Femur (tissue), 1 donor: ENCODE data around the gene SLIT3.

Experiments used
- DNase-seq: peaks from one replicate; pipeline ENCODE4 v3.0.0-alpha.2; 2017

SLIT3 gene

DNA sequence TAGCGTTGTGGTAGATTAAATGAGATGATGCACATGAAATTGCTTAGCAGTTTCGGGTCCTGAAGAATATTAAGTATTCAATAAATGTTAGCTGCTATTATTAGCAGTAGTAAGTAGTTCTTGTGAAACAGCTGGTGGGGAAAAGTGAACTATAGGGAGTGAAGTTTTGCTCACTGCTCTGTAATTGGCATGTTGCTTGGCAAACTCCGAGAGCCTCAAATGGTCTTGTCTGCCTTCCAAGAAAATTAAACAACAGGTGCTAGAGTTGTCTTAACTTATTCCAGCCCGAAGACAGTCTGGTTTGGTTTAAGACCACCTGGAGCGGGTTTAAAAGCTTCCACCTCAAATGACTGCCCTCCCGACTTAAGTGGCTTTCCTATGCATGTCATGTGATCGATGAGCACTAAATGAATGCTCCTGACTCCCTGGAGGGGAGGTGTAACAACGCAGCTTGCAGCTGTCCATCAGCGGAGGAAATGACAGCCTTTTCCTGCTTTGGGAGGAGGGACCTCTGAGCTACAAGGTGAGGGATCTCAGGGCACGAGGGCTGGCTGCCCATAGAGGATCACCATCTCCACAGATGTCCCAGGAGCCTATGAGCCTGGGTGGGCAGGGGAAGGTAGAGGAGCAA, 518.9 kb downstream of the SLIT3 start:
- no peak for DNase-seq

DNA sequence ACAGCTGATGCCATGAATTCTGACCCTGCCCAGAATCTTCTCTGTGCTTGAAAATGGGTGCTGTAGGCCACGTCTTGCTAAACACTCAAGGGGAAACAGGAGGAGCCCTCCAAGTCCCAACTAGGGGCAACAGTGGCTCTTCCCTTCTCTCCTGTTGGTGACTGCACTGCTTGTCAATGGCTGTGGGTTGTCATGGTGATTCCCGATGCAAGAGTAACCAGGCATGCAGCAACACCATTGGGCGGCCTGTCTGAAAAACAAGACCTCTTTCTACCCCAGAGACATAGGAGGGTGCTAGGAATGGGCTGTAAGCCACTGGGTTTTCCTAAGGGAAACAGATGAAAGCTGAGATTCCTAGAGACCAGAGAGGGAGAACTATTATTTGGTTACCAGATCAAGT, 520.1 kb downstream of the SLIT3 start:
- DNase-seq = no peak

DNA sequence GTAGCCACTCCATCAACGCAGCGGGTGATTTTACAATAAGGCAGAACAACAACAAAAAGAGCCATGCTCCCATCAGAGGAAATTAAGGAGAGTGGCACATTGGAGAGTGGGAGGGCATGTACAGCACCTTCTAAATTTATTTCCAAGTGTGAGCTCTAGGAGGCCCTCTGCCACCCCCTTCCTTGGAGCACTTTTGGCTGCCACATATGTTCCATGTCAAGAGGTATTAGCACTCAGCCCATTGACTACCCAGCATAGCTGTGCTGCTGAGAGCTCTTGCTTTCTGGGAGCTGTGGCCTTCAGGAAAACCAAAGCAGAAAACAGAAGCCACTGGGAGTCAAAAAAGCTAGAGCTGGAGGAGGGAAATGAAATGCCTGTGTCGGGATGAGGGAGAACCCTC, 521.6 kb downstream of the SLIT3 start:
- no peak for DNase-seq

DNA sequence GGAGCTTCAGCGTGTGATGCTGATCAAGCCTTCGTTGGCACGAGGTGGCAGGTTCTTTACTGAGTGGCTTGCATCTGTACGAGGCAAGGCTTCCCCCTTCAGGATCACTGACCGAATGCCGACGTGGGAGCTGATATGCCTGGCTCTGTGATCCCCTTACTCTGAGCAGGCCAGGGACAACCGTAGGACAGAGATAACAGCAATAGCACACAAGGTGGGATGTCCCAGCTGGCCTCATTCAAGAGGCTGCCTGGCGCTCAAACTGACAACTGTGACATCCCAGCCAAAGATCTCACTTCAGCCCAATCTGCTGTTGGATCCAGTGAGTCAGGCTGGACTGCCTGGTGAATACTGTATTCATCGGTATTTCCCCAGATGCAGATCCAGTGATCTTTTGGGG, 522.4 kb downstream of the SLIT3 start:
- no peak for DNase-seq

DNA sequence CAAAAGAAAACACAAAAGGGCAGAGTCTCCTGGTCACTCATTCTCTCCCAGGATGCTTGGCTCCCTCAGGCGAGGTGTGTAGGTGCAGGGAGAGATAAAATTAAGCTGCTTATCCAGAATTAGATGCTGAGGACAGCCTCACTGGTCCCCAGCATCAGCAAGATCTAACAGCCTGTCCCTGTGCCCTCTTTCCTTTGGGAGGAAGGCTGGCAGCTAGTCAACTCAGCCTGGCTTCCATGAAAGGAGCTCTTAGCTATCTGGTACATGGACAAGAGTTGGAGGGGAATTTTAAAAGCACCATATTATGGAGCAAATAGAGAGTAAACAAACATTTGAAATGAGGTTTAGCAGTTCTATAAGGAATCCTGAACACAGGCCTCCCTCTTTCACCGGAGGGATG, 523.3 kb downstream of the SLIT3 start:
- DNase-seq = no peak

DNA sequence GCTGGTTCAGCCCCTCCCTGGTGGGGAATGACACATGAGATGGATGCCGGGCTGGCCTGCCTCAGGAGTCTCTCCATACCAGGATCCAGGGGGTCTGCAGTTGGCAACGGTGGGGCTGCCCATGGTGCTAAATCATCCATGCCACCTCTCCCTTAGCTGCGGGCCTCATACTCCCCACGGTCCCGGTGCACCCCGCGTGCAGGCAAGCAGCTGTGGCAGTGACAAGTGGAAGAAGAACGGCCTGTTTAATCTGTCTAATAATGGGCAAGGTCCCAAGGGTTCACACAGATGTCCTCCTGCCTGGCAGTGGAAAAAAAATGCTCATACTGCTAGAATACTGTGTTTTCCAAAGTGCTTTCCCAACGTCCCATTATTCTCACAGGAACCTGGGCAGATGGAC, 524.9 kb downstream of the SLIT3 start:
- no peak for DNase-seq

DNA sequence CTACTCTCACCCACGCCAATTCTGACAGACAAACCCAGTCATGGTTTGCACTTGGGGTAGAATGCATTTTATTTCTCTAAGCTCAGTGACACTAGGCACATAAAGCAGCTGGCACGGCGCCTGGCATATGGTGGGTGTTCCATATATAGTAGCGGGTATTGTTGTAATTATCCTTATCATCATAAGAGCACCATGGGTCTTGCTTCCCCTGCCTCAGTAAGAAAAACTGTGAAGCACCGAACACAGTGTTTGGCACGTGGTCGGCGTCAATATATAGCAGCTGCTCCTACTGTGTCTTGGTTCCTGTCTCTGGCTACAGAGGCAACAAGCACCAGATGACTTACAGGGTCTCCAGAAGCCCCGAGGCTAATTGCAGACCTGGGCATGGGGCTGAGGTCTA, 527.7 kb downstream of the SLIT3 start:
- DNase-seq = no peak

DNA sequence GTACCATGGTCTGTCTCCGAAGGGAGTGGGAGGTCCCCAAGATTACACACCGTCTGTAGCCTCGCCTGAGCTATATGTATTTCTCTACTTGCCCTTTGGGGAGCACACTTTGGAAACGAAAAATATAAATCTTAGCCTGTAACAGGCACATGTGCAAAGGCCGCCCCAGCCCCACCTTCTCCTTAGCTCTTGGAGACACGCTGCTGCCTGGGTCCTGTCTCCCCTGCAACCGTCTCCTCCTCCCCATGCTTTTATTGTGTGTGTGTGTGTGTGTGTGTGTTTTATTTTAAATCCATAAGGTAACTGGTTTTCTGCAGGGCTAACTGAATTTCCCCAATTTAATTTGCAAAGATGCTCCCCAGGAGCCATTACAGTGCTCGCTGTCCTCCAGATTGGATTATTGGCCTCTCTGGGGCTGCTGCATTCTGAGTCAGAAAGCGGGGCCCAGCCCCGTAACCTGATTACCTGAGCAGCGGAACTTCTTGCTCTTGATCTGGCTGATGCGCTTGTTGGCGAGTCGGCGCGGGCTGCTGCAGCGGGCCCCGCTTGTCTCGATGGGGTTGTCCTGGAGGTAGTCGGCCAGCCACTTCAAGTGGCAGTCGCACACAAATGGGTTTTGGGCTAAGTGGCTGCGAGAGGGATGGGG, 528.5 kb downstream of the SLIT3 start:
- no peak for DNase-seq

DNA sequence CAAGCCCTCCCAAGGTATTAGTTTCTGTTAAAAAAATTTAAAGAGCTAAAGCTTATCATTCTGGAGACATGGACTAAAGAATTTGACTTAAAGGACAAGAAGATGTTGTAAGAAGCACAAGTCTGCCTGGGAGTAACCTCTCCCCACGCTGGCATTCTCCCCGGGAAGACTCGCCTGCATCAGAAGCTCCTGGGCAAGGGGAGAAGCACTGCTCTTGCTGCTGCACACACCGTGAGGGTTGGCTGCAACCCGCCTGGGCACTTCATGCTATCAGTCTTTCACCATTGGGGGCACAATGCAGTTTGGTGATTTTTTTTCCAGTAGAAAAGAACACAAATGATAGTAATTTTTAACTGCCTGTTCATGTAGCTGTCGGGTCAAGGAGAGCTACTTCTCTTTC, 529.3 kb downstream of the SLIT3 start:
- no peak for DNase-seq

DNA sequence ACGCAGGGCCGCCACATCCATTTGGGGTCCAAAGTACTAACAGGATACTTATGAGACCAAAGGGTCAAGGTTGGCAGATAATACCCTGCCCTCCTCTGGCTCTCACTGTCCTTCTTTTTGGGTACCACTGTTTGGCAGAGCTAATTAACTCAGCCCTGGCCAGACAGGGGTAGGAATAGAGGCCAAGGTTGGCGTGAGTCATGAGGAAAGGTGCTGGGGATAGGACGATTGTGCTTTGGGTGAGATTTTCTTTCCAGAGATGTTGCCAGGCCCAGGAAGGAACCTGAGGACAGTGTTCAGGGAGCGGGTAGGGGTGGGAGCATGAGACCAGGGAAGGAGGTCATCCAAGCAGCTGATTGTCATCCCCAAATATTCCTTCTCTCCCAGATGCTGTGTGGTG, 529.9 kb downstream of the SLIT3 start:
- no peak for DNase-seq

DNA sequence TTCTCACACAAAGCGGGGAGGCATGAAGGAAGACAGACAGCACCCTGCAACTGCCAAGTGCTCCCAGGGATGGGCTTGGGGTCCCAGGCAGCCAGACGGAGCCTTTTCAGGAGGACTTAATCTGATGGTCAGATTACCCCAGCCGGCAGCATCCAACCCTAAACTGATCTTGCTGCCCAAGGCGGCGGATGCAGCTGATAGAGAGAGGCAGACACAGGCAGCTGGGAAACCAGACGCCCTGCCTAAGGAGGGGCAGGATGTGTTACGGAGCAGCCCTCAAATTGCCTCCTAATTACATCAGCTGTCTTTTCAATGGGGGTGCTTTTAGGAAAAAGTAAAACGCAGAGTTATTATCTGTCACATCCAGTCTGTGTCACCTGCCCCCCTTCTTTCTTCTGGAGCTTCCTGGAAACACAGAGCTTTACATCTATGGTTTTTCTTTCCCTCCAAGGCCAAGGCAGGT, 530.9 kb downstream of the SLIT3 start:
- no peak for DNase-seq

DNA sequence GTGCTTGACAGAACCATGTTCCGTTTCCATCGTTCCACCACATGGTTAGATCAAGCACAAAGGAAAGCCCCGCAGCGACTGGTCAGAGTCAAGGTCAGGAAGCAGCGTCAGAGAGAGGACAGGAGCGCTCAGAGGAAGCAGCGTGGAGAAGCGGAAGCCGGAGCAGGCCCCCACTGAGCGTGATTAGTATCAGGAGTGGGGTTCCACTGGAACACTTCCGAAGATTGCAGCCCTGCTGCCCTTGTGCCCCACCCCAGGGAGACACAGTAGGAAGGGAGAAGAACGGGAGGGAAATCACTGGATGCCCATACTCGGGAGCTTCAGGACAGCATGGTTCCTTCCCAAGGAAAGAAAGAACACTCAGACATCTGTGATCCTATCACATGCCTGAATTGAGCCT, 532.8 kb downstream of the SLIT3 start:
- DNase-seq = no peak

DNA sequence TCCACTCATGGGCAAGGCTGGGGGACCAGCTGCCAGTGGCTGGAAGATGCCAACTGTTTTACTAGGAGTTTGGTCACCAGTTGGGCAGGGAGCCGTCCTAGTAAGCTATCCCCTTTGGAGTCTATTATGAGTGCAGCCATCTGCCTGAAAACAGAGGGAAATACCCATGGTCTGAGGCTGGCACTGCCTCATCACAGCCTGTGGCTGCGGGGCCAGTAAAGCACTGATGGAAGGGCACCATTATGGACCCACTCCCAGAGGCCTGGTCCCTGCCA, 534.6 kb downstream of the SLIT3 start:
- DNase-seq = peak; percentile 48

DNA sequence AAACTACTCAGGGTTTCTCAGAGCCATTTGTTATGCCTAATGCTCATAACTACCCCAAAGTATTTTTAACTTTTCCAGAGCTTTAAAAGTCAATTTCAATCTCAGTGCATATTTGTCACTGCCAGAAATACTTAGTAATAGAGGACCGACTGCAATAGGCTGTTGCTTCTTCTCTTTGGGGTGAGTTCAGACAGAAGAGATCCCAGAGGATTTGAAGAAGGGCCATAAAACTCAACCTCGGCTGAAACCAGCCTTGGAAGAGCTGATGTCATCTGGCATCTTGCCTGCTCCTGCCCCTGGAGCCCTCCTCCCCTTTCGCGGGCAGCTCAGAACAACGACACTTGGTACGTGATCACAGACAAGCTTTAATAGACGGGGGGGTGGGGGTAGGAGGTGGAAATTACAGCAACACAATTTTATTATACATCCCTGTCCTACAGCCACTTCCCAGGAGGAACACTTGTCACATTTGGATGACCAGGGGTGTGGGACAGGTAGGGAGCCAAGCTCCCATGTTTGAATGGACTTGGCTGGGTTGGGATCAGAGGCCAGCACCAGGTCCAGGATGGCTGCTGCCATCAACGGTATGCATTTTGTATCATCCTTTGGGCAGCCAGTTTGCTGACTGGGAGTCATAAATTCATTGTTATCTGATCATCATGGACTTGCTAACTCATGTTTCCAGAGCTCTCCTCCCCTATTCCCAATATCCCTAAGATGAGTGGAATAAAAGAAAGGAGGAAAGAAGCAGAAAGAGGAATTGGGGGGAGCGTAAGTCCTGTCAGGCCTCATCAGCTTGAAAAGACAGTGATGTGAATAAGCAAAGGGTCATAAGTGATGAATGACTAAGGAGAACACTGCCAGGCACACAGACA, 535.2 kb downstream of the SLIT3 start:
- peak; percentile 69 for DNase-seq

DNA sequence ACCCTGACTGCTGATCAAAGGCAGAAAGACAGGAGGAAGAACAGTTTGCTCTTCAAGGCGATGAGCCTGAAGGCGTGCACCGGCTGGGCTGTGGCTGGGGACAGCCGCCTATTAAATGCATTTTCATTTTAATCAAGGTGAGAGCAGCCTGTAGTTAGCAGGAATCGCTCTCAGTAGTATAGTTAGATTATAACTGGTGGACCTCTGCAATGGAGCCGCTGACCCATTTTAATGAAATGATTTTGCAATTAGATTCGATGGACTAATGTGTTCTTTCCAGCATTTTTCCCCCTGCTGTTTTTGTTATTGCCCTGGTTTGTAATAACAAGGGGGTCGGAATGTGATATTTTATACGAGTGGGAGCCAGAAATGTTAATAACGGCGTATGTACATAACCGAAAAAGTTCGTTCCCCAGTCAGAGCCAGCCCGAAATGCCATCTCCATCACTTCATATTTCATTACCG, 535.8 kb downstream of the SLIT3 start:
- no peak for DNase-seq

DNA sequence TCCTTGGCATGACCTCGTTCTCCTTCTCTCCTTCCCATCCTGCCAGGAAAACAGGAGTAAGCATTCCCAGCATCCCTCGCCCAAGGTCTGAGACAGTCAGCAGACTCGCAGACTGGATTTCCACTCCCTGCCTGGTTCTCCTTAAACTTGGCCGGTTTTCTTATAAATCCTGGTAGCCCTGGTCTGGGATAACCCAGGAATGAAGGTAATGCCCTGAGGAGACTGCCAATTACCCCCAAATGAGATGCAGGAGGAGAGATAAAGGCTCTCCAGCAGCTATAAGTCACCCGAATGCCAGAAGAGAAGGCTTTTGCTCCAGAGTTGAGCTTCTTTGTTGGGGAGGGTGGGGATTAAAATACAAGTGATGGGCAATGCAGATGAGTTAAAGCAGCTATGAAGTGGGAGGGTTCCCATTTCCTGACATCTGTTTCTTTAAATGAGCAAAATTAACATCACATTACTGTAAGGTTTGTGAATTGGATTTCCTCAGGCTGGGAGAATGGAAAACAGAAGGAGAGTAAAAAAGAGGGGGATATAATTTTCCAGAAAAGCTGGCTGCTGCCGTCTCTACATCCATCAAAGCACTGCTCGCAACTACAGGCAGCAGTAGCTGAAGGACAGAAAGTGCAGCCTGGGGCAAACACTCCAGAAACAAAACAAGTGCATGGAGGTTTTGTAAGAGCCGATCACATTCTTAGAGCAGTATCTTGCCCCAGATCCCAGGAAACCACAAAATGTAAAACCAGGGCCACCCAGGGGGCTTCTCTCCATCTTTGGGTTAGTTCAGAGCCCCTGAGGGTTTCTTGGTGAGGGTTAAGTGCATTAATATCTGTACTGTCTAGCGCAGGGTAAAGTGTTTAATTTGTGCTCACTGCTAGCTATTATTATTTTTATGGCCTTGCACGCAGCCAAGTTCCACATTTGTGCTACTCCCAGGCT, 544.2 kb downstream of the SLIT3 start:
- DNase-seq = peak; percentile 64

DNA sequence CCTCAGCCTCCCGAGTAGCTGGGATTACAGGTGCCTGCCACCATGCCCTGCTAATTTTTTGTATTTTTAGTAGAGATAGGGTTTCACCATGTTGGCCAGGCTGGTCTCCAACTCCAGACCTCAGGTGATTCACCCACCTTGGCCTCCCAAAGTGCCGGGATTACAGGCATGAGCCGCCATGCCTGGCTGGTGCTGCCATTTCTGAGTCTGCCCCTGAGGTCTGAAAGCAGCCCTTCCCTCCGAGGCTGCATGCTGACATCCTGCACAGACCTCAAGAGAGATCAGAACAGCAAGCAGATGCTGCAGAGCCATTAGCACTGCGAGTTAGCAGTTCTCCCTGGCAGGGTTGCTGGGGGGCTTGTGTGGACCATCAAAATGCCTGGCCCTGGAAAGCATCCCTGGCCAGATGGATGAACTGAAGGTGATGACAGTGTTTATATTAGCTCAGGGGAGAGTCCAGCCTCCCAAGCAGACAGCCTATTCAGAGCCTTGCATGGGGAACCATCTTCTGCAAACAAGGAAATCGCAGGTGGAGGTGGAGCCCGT, 545.3 kb downstream of the SLIT3 start:
- no peak for DNase-seq

DNA sequence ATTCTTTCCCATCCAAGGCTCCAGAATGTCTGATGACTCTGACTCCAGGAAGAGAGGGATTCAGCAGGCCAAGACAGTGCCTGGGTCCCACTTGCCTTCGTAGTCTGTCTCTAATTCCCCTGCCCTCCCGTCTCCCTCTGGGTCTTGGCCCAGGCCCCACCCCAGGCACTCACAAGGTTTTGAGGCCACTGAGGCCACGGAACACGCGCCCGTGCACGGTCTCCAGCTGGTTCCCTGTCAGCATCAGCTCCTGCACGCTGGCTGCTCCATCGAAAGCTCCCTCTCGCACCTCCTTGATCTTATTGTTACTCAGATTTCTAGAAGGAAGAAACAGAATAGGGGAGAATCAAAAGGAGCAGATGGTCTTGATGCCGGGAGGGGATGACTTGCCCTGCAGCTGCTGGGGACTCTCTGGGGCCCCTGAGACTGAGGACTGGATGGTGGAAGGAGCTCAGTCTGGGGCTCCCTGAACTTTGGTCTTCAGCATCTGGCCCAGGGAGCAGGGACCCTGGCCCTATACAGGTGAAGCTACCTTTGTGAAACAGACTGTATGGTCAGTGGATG, 547.2 kb downstream of the SLIT3 start:
- no peak for DNase-seq

DNA sequence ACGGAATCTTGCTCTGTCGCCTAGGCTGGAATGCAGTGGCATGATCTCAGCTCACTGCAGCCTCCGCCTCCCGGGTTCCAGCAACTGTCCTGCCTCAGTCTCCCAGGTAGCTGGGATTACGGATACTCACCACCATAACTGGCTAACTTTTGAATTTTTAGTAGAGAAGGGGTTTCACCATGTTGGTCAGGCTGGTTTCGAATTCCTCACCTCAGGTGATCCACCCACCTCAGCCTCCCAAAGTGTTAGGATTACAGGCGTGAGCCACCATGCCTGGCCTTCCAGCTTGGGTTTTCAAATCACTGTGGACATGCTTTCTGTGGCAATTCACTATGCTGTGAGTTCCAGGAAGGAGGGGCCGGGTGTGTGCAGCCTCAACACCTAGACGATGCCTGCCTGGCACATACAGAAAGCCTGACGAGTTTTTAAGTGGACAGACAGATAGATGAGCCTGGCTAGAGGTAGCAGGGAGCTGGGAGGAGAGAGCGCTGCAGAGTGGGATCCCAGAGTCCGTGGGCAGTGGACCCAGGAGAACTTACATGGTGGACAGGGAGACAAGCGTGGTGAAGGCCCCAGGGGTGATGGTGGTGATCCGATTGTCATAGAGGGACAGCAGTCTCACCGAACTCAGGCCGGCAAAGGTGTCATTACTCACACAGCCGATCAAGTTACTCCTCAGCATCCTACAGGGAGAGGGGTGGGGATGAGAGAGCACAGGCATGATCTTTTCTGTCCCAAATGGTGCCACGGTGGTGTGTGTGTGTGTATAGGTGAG, 548.3 kb downstream of the SLIT3 start:
- DNase-seq = no peak

DNA sequence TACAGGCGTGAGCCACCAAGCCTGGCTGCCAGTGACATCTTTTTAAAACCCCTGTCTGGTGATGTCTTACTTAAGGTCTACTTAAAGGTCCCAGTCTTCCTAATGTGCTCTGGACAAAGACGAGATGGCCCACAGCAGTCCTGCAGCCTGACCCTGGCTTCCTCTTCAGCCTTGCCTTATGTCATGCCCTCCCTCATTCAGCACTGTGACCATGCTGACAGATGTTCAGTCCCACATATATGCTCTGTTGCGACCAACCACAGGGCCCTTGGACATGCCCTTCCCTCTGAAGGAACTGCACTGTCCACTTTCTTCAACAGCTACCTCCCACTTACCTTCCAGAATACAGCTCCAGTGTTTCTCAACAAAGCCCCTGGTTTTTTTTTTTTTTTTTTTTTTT, 548.9 kb downstream of the SLIT3 start:
- no peak for DNase-seq

DNA sequence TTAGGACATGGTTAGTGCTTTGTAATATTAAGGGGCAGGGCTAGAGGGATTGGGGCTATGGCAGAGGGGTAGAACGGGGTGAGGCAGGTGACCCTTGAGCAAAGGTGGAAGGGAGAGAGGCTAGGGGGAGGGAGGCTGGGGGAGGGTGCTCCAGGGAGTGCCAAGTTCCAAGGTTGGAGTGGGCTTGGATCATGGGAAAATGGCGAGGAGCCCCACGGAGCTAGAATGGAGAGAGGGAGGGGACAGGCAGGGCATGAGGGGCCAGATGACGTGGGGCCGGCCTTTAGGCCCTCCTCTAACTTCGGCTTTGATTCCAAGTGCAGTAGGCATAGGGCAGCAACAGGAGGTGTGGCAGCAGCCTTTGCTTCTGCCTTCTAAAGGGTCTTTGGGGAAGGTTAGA, 550.0 kb downstream of the SLIT3 start:
- DNase-seq = no peak
